K562 (cell line): Measurements from ENCODE around the gene MRGPRE. TPM values are rescaled to one million over a fixed set of nuclear protein-coding genes. Genes with fewer than 3 reads are reported as not detected.

Experiments
- ATAC-seq: fragments of 200-7000 bp; cut with Tn5 transposase; 3 replicates; pipeline ENCODE4 v1.9.1; 2020; ENCODE audit warnings: moderate library complexity
- BruUV-seq: library from RNA; stranded (reverse); fragments of 400-500 nt; replicated peaks from 2 replicates; lab custom pipeline; 2021; lab: Mats Ljungman, UMichigan
- CTCF ChIA-PET: fragments of 300-600 bp; formaldehyde crosslinking; extraction: SDS; loops from one replicate; lab custom pipeline; 2021; ENCODE audit warnings: low intra/inter-chr PET ratio; lab: Yijun Ruan, JAX
- POLR2A ChIA-PET: fragments of 300-600, 350-650 bp; sonication (Branson Sonifier 250); formaldehyde crosslinking; extraction: SDS; loops from one replicate; lab custom pipeline; 2021; ENCODE audit warnings: antibody characterized with exemption, inconsistent platforms; lab: Yijun Ruan, JAX
- DNase-seq, 4 experiments: peaks; one replicate each; pipeline versions ENCODE4 v3.0.0 to v3.0.0-alpha.2; 2011 to 2018; ENCODE audit warnings: low spot score in 3 of 4, mixed read lengths in 3 of 4; ENCODE audit errors: extremely low read depth in 1 of 4
- FAIRE-seq: peaks from 2 replicates; lab custom pipeline; 2011; peaks lifted over from hg19 to GRCh38; lab: Jason Lieb, UNC
- H2AFZ ChIP-seq: 2 replicates; pipeline ENCODE4 v1.6.0; 2011; ENCODE audit warnings: low read depth, low read length, control low read depth, inconsistent platforms
- H3K27ac ChIP-seq: fragments of 200-600 bp; 3 replicates; pipeline ENCODE4 v1.8.0; 2011; ENCODE audit warnings: low read depth, mild to moderate bottlenecking, control low read depth, inconsistent platforms, low read length, moderate library complexity, mixed read lengths; ENCODE audit errors: extremely low read depth
- H3K27me3 ChIP-seq, 2 experiments: fragments of 300-600 bp in 1 of 2; 2 replicates in 1 of 2; 3 replicates in 1 of 2; pipeline versions ENCODE4 v1.6.0 to v1.8.0; 2011; ENCODE audit warnings: inconsistent platforms in 2 of 2, low read length in 2 of 2, mild to moderate bottlenecking in 1 of 2, mixed read lengths in 1 of 2, moderate library complexity in 1 of 2; ENCODE audit not compliant: control insufficient read depth in 2 of 2, insufficient read depth in 2 of 2
- H3K36me3 ChIP-seq: fragments of 300-600 bp; 3 replicates; pipeline ENCODE4 v1.8.0; 2011; ENCODE audit warnings: mild to moderate bottlenecking, low read length, inconsistent platforms; ENCODE audit not compliant: control insufficient read depth, insufficient read depth
- H3K4me1 ChIP-seq, 2 experiments: fragments of 200-600 bp in 1 of 2; replicated peaks in 1 of 2; 2 replicates in 1 of 2; 3 replicates in 1 of 2; pipeline versions ENCODE4 v1.5.1 to v1.8.0; 2011; ENCODE audit warnings: inconsistent platforms in 2 of 2, low read length in 2 of 2, mild to moderate bottlenecking in 1 of 2, mixed read lengths in 1 of 2, moderate library complexity in 1 of 2; ENCODE audit not compliant: control insufficient read depth in 2 of 2, insufficient read depth in 2 of 2
- H3K4me2 ChIP-seq: 2 replicates; pipeline ENCODE4 v1.6.1; 2011; ENCODE audit warnings: low read length, control low read depth, inconsistent platforms, mixed read lengths; ENCODE audit not compliant: insufficient read depth
- H3K4me3 ChIP-seq: fragments of 200-600 bp; sonication (generic), shearing (Covaris generic); 2 replicates; pipeline ENCODE4 v1.5.1; 2016; ENCODE audit warnings: control low read depth, inconsistent platforms
- H3K79me2 ChIP-seq: fragments of 200-600 bp; 3 replicates; pipeline ENCODE4 v1.8.0; 2011; ENCODE audit warnings: low read length, inconsistent platforms; ENCODE audit not compliant: control insufficient read depth, insufficient read depth
- H3K9ac ChIP-seq, 2 experiments: 2 replicates each; pipeline versions ENCODE4 v1.6.0 to v1.6.1; 2011; ENCODE audit warnings: low read depth in 2 of 2, low read length in 2 of 2, control low read depth in 1 of 2, inconsistent platforms in 1 of 2, mild to moderate bottlenecking in 1 of 2, mixed read lengths in 1 of 2; ENCODE audit not compliant: insufficient read depth in 1 of 2
- H3K9me1 ChIP-seq: one replicate; pipeline ENCODE4 v1.6.0; 2011; ENCODE audit warnings: inconsistent platforms, mild to moderate bottlenecking, low read length, moderate library complexity; ENCODE audit not compliant: control insufficient read depth, insufficient read depth
- H3K9me3 ChIP-seq: replicated peaks from 2 replicates; pipeline ENCODE4 v1.5.1; 2011; ENCODE audit warnings: low read depth, low read length, inconsistent platforms; ENCODE audit not compliant: control insufficient read depth, insufficient read depth
- H4K20me1 ChIP-seq: replicated peaks from 2 replicates; pipeline ENCODE4 v1.6.1; 2011; ENCODE audit warnings: low read length, inconsistent platforms, mixed read lengths; ENCODE audit not compliant: control insufficient read depth, insufficient read depth
- MAFG ChIP-seq: fragments of 450-650 bp; conservative IDR thresholded peaks from 2 replicates; pipeline ENCODE4 v1.6.1; 2016; ENCODE audit warnings: missing genetic modification characterization, missing compliant biosample characterization
- MLLT1 ChIP-seq, 2 experiments: fragments of 450-650 bp; IDR thresholded peaks; 2 replicates each; pipeline ENCODE4 v1.6.1; 2016
- PKNOX1 ChIP-seq: fragments of 450-650 bp; IDR thresholded peaks from 2 replicates; pipeline ENCODE4 v1.6.1; 2016
- STAT5A ChIP-seq: IDR thresholded peaks from 2 replicates; pipeline ENCODE4 v1.6.1; 2012; ENCODE audit warnings: low read length, inconsistent platforms, borderline replicate concordance
- TOE1 ChIP-seq, 2 experiments: fragments of 450-650 bp in 1 of 2; sonication (generic) in 1 of 2; formaldehyde crosslinking in 1 of 2; IDR thresholded peaks; 2 replicates each; pipeline versions ENCODE4 v1.7.1 to v1.8.0; 2016 to 2022; ENCODE audit warnings: borderline replicate concordance in 2 of 2, mild to moderate bottlenecking in 2 of 2, antibody characterized with exemption in 1 of 2, inconsistent platforms in 1 of 2, low read depth in 1 of 2, missing genetic modification reagents in 1 of 2, moderate library complexity in 1 of 2
- ZBTB17 ChIP-seq: fragments of 450-650 bp; formaldehyde crosslinking; IDR thresholded peaks from 2 replicates; pipeline ENCODE4 v1.4.0; 2020; ENCODE audit warnings: mild to moderate bottlenecking
- WGBS: fragments of 100-300 bp; shearing (Covaris generic); methylation state at CpG from one replicate; pipeline ENCODE4 v1.1.6; 2016; ENCODE audit warnings: low coverage, mixed read lengths; ENCODE audit not compliant: insufficient coverage; ENCODE audit errors: missing lambda C conversion rate; 5-methylcytosine and 5-hydroxymethylcytosine counted together
- in situ Hi-C: fragments of 300-500 bp; cut with MboI; formaldehyde crosslinking; loops from 4 replicates; pipeline ENCODE4 v1.15.0; 2018; ENCODE audit warnings: inconsistent platforms, mixed read lengths
- intact Hi-C: fragments of 100-400 bp; cut with micrococcal nuclease; formaldehyde crosslinking; loops from 2 replicates; pipeline ENCODE4 v1.14.2; 2022
- polyA plus RNA-seq, 8 experiments: library from polyadenylated mRNA; depleted of rRNA in 4 of 8; stranded (reverse) in 5 of 8; unstranded in 3 of 8; fragments of >200 nt; fragmentation: Nextera tagmentation in 2 of 8; fragmentation: Illumina TruSeq in 1 of 8; extraction: Ambion mirVana in 2 of 8; extraction: Trizol in 1 of 8; gene quantifications; 2 replicates each; pipeline versions ENCODE4 v1.2.1 to v1.2.3, GENCODE V29; 2011 to 2014; ENCODE audit warnings: inconsistent platforms in 1 of 8, missing spikeins in 1 of 8
- total RNA-seq, 7 experiments: library from RNA; depleted of rRNA in 6 of 7; stranded (reverse); fragments of >200 nt in 6 of 7; fragmentation: Illumina TruSeq in 2 of 7; extraction: Trizol in 2 of 7; gene quantifications; 2 replicates each; pipeline versions ENCODE4 v1.2.1 to v1.2.3, GENCODE V29; 2011 to 2021; ENCODE audit warnings: low replicate concordance in 1 of 7

Gene MRGPRE
- total and polyA plus RNA-seq, 9 of the 15 experiments (the other 6 are each of a cell fraction or from before 2014, with no cell fraction given), result not detected

DNA sequence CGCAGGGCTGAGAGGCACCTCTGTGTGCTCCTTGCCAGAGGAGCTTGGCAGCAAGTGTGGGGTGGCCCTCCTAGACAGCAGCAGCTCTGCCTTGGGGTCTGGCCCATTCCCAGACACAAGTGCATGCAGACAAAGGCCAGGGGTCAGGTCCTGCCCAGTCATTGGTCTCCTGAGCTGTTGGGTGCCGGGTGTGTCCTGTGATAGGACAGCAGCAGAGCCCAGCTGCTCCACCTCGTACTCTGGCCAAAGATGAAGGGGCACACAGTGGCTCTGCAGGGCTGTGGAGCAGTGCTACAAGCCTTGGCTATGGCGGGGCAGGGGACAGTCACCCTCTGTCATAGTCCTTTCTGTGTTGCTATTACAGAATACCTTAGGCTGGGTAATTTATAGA lies 49.8 kb downstream of the MRGPRE start:
- ATAC-seq, result peak; percentile 49; the same call in 2 of the 3 replicates
- Histone ChIP-seq H3K36me3 (no peaks in the 10 kb centered on the region), H4K20me1 (no peaks in the 10 kb centered on the region), H3K9me3 (peaks cover 2% of the 10 kb centered on the region; the same call in 1 of the 2 replicates), H3K79me2 (no peaks in the 10 kb centered on the region), H3K27ac (no peak overlapping the region), H3K4me3 (no peak overlapping the region), H3K9me1 (no peaks in the 10 kb centered on the region), H3K4me2 (no peak overlapping the region), H3K4me1 (peaks cover 0 to 9% of the 10 kb centered on the region in 2 experiments; a peak in 2 of 5 replicates), H3K9ac (no peak overlapping the region; a peak in 1 of 4 replicates), H2AFZ (no peak overlapping the region), H3K27me3 (no peaks in the 10 kb centered on the region)
- intact Hi-C loops, result no loop called here
- no peak for DNase-seq
- FAIRE-seq, result no peak
- WGBS, result 53% methylated on average over 4 of the region's 4 CpGs
- ChIA-PET CTCF (no interaction called here), POLR2A (no interaction called here)
- no TSS peak for BruUV-seq
- TF ChIP-seq MAFG (tag), result no peak
- TF ChIP-seq TOE1 (IDR thresholded peaks at IDR 0.05; ENCODE audit: borderline replicate concordance), result no peak
- no peak for TF ChIP-seq TOE1 (CRISPR knock-in tag; IDR thresholded peaks at IDR 0.05; ENCODE audit: borderline replicate concordance, low read depth)
- in situ Hi-C loops, result no loop called here

GRCh38 chr11:3181725-3182461 lies 50.3 kb downstream of the MRGPRE start:
- Histone ChIP-seq H3K9ac (no peak overlapping the region; a peak in 1 of 4 replicates), H3K9me3 (peaks cover 4% of the 10 kb centered on the region; the same call in 1 of the 2 replicates), H3K9me1 (no peaks in the 10 kb centered on the region), H3K36me3 (no peaks in the 10 kb centered on the region), H4K20me1 (no peaks in the 10 kb centered on the region), H3K4me2 (no peak overlapping the region), H3K4me3 (no peak overlapping the region), H2AFZ (0 out of 2 replicates have a peak overlapping the region, but pooled peaks have one; percentile 9), H3K27ac (no peak overlapping the region), H3K4me1 (peaks cover 0 to 9% of the 10 kb centered on the region in 2 experiments; a peak in 2 of 5 replicates), H3K79me2 (no peaks in the 10 kb centered on the region), H3K27me3 (no peaks in the 10 kb centered on the region)
- POLR2A ChIA-PET, result interaction anchor here (1.3 kb wide), 1 partner anchor 8 kb away, joined by 3 read pairs; no protein-coding TSS in a partner anchor
- DNase-seq (no peak), ATAC-seq (no peak), FAIRE-seq (no peak)
- 53% methylated on average over 10 of the region's 12 CpGs for WGBS
- intact Hi-C loops (no loop called here), in situ Hi-C loops (no loop called here)
- CTCF ChIA-PET, result no interaction called here
- no TSS peak for BruUV-seq
- TF ChIP-seq STAT5A (no peak), PKNOX1 (peak; percentile 72), ZBTB17 (peak; percentile 93), MLLT1 (IDR thresholded peaks at IDR 0.05) (peak in 1 of 2 experiments; percentile 97; a peak in 2 of 4 replicates)
